ENCODE results near the gene APEH.
"Not testable (repeated sequence)": the region's sequence is repeated elsewhere in the genome, so short reads cannot be mapped to it uniquely, and the experiment has no call there.

The APEH gene

GRCh38 chr3:49690856-49691255 is 16.7 kb downstream of the APEH start:
- DNase-seq (ENCODE audit: low read depth), result not testable (repeated sequence)

GRCh38 chr3:49691481-49691880 is 17.3 kb downstream of the APEH start:
- DNase-seq (ENCODE audit: low read depth), result not testable (repeated sequence)

- not testable (repeated sequence) for DNase-seq (ENCODE audit: low read depth)
These were observed 20.4 kb downstream of the APEH start for GRCh38 chr3:49694409-49695070.

- not testable (repeated sequence) for DNase-seq (ENCODE audit: low read depth)
These were observed 21.3 kb downstream of the APEH start for GRCh38 chr3:49695350-49696015.

GRCh38 chr3:49699281-49699979 is 25.3 kb downstream of the APEH start:
- no peak for DNase-seq (ENCODE audit: low read depth)

GRCh38 chr3:49700014-49700413 is 25.9 kb downstream of the APEH start:
- DNase-seq (ENCODE audit: low read depth), result no peak

GRCh38 chr3:49700453-49701128 is 26.4 kb downstream of the APEH start:
- no peak for DNase-seq (ENCODE audit: low read depth)

GRCh38 chr3:49701388-49702077 is 27.4 kb downstream of the APEH start:
- DNase-seq (ENCODE audit: low read depth), result no peak

GRCh38 chr3:49702672-49703071 is 28.5 kb downstream of the APEH start:
- no peak for DNase-seq (ENCODE audit: low read depth)

- peak; percentile 32 for DNase-seq (ENCODE audit: low read depth)
These were observed 29.3 kb downstream of the APEH start for GRCh38 chr3:49703443-49703927.

- DNase-seq (ENCODE audit: low read depth), result no peak
These were observed 29.8 kb downstream of the APEH start for GRCh38 chr3:49703956-49704355.

- no peak for DNase-seq (ENCODE audit: low read depth)
These were observed 30.5 kb downstream of the APEH start for GRCh38 chr3:49704629-49705028.

GRCh38 chr3:49705390-49705960 is 31.3 kb downstream of the APEH start:
- no peak for DNase-seq (ENCODE audit: low read depth)

GRCh38 chr3:49706456-49707112 is 32.4 kb downstream of the APEH start:
- no peak for DNase-seq (ENCODE audit: low read depth)

- DNase-seq (ENCODE audit: low read depth), result no peak
These were observed 32.9 kb downstream of the APEH start for GRCh38 chr3:49707113-49707480.

- no peak for DNase-seq (ENCODE audit: low read depth)
These were observed 35.7 kb downstream of the APEH start for GRCh38 chr3:49709852-49710251.

- no peak for DNase-seq (ENCODE audit: low read depth)
These were observed 37.3 kb downstream of the APEH start for GRCh38 chr3:49711489-49711888.

- DNase-seq (ENCODE audit: low read depth), result no peak
These were observed 38.0 kb downstream of the APEH start for GRCh38 chr3:49712166-49712565.

GRCh38 chr3:49712631-49713317 is 38.6 kb downstream of the APEH start:
- DNase-seq (ENCODE audit: low read depth), result no peak

- no peak for DNase-seq (ENCODE audit: low read depth)
These were observed 39.4 kb downstream of the APEH start for GRCh38 chr3:49713336-49714105.

Data from activated T-helper 1 cell treated with Interleukin-2 at 50 U/mL for 16 hours (primary cell).